PC-3 (cell line): Measurements from ENCODE around the gene PIGQ.

Experiments
- CTCF ChIP-seq: fragments of 300-600 bp; sonication (generic); conservative IDR thresholded peaks from 2 replicates; pipeline ENCODE4 v1.5.1; 2017; ENCODE audit warnings: antibody characterized with exemption, low read depth, mild to moderate bottlenecking, low read length
- EZH2phosphoT487 ChIP-seq: fragments of 300-600 bp; sonication (generic); IDR thresholded peaks from 2 replicates; pipeline ENCODE4 v1.6.1; 2018; ENCODE audit warnings: mild to moderate bottlenecking, antibody characterized with exemption, low read length, borderline replicate concordance

- no peak for TF ChIP-seq EZH2phosphoT487
- TF ChIP-seq CTCF = 0 out of 2 replicates have a peak, but pooled peaks have one; percentile 29
Measured at GRCh38 chr16:537415-538335, 32.1 kb upstream of the PIGQ start.
